ENCODE results near the gene DEFB125.
"Not testable (repeated sequence)": the region's sequence is repeated elsewhere in the genome, so short reads cannot be mapped to it uniquely, and the experiment has no call there.

Gene DEFB125

DNA sequence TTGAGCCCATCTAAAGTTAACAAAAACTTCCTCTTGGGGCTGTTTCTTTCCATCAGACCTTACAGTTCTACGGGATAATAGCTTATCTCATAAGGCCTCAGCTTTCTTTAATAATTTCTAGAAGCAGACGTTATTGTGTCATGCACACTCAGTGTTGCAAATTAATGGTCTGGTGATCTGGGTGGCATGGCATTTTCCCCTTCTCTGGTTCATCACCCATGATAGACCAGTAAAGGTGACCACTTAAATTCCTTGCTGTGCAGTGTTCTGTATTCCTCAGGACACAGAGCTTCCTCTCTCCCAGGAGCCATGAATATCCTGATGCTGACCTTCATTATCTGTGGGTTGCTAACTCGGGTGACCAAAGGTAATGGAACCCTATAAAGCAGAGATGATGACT, at the start of gene DEFB125:
Gene DEFB125 (plus strand): TSS at position 272 of the 400 bp plus-strand sequence. CDS start 38 bp downstream, at position 310.
- H3K9me3 Mint-ChIP-seq = peaks cover 4% of the 10 kb centered on the region

GRCh38 chr20:60035-60918, 27.2 kb upstream of the DEFB125 start:
- Mint-ChIP-seq H3K27ac (no peak overlapping the region), H3K27me3 (no peaks in the 10 kb centered on the region), H3K4me1 (no peaks in the 10 kb centered on the region), H3K36me3 (no peaks in the 10 kb centered on the region), H3K4me3 (no peak overlapping the region), H3K9me3 (no peaks in the 10 kb centered on the region)
- ATAC-seq = no peak

More for the DNA sequence above, at the start of gene DEFB125:
- no peak for ATAC-seq
- Mint-ChIP-seq H3K4me3 (no peak within 1 kb of the TSS), H3K36me3 (no peaks in the 10 kb centered on the region), H3K27ac (no peak within 1 kb of the TSS), H3K4me1 (no peaks in the 10 kb centered on the region), H3K27me3 (peaks cover 48% of the 10 kb centered on the region)

GRCh38 chr20:61230-61629, 26.2 kb upstream of the DEFB125 start:
- Mint-ChIP-seq H3K27me3 (no peaks in the 10 kb centered on the region), H3K27ac (no peak overlapping the region), H3K36me3 (no peaks in the 10 kb centered on the region), H3K9me3 (no peaks in the 10 kb centered on the region), H3K4me3 (no peak overlapping the region), H3K4me1 (no peaks in the 10 kb centered on the region)
- no peak for ATAC-seq

GRCh38 chr20:61757-62156, 25.7 kb upstream of the DEFB125 start:
- Mint-ChIP-seq H3K4me3 (no peak overlapping the region), H3K4me1 (no peaks in the 10 kb centered on the region), H3K27ac (no peak overlapping the region), H3K9me3 (no peaks in the 10 kb centered on the region), H3K27me3 (no peaks in the 10 kb centered on the region), H3K36me3 (no peaks in the 10 kb centered on the region)
- ATAC-seq = no peak

DNA sequence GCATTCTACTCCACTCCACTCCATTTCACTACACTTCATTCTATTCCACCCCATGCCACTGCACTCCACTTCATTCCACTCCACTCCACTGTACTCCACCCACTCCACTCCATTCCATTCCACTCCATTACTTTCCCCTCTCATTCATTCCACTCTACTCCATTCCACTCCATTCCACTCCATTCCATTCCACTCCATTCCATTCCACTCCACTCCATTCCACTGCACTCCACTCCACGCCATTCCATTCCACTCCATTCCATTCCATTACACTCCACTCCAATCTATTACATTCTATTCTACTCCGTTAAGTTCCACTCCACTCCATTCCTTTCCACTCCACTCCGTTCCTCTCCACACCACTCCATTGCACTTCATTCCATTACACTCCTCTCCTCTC, 25.0 kb upstream of the DEFB125 start:
- Mint-ChIP-seq H3K27ac (no peak overlapping the region), H3K9me3 (no peaks in the 10 kb centered on the region), H3K4me1 (no peaks in the 10 kb centered on the region), H3K27me3 (no peaks in the 10 kb centered on the region), H3K36me3 (no peaks in the 10 kb centered on the region), H3K4me3 (no peak overlapping the region)
- no peak for ATAC-seq

DNA sequence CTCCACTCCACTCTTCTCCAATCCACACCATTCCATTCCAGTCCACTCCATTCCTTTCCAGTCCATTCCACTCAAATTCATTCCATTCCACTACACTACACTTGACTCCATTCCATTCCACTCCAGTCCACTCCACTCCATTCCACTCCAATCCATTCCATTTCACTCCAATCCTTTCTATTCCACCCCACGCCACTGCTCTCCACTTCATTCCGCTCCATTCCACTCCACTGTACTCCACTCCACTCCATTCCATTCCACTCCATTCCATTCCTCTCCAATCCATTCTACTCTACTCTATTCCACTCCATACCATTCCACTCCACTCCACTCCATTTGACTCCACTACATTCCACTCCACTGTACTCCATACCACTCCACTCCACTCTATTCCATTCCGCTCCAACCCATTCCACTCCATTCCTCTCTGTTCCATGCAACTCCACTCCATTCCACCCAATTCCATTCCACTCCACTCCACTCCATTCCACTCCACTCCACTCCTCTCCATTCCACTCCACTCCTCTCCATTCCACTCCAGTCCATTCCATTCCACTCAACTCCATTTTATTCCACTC, 23.4 kb upstream of the DEFB125 start:
- no peaks in the 10 kb centered on the region for H3K36me3 Mint-ChIP-seq

DNA sequence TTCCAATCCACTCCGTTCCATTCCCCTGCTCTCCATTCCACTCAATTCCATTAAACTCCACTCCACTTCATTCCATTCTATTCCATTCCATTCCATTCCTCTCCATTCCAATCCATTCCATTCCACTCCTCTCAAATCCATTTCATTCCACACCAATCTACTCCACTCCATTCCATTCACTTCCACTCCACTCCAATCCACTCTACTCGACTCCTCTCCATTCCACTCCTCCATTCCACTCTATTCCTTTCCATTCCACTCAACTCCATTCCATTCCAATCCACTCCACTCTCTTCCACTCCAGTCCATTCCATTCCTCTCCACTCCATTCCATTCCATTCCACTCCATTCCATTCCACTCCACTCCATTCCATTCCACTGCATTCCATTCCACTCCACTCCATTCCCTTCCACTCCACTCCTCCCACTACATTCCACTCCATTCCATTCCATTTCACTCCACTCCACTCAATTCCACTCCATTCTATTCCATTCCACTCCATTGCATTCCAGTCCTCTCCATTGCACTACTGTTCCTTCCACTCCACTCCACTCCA, 22.6 kb upstream of the DEFB125 start:
- H3K27me3 Mint-ChIP-seq = peaks cover under 1% of the 10 kb centered on the region
- no peaks in the 10 kb centered on the region for H3K9me3 Mint-ChIP-seq
- ATAC-seq = no peak

More for the DNA sequence above, 23.4 kb upstream of the DEFB125 start:
- Mint-ChIP-seq H3K4me3 (no peak overlapping the region), H3K4me1 (no peaks in the 10 kb centered on the region), H3K27me3 (no peaks in the 10 kb centered on the region), H3K27ac (no peak overlapping the region), H3K9me3 (no peaks in the 10 kb centered on the region)
- ATAC-seq = no peak

GRCh38 chr20:77231-77630, 10.2 kb upstream of the DEFB125 start:
- Mint-ChIP-seq H3K27me3 (peaks cover 35% of the 10 kb centered on the region), H3K27ac (no peak overlapping the region), H3K4me3 (no peak overlapping the region), H3K36me3 (no peaks in the 10 kb centered on the region), H3K4me1 (no peaks in the 10 kb centered on the region), H3K9me3 (peaks cover 23% of the 10 kb centered on the region)
- ATAC-seq = no peak

More for the DNA sequence above, 22.6 kb upstream of the DEFB125 start:
- H3K27ac Mint-ChIP-seq = no peak overlapping the region
- H3K4me3 Mint-ChIP-seq = no peak overlapping the region
- no peaks in the 10 kb centered on the region for H3K4me1 Mint-ChIP-seq
- H3K36me3 Mint-ChIP-seq = no peaks in the 10 kb centered on the region

- no peak overlapping the region for H3K27ac Mint-ChIP-seq
- H3K9me3 Mint-ChIP-seq = peaks cover 20% of the 10 kb centered on the region
These were observed 9.1 kb upstream of the DEFB125 start for GRCh38 chr20:78338-78737.

DNA sequence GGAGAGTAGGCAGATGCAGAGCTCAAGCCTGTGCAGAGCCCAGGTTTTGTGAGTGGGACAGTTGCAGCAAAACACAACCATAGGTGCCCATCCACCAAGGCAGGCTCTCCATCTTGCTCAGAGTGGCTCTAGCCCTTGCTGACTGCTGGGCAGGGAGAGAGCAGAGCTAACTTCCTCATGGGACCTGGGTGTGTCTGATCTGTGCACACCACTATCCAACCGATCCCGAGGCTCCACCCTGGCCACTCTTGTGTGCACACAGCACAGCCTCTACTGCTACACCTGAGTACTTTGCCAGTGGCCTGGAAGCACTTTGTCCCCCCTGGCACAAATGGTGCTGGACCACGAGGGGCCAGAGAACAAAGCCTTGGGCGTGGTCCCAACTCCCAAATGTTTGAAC, 7.9 kb upstream of the DEFB125 start:
- peaks cover 20% of the 10 kb centered on the region for H3K9me3 Mint-ChIP-seq
- no peak overlapping the region for H3K27ac Mint-ChIP-seq
- no peaks in the 10 kb centered on the region for H3K36me3 Mint-ChIP-seq
- no peak overlapping the region for H3K4me3 Mint-ChIP-seq
- peak; percentile 24 for ATAC-seq
- peaks cover 14% of the 10 kb centered on the region for H3K27me3 Mint-ChIP-seq
- no peaks in the 10 kb centered on the region for H3K4me1 Mint-ChIP-seq

More at GRCh38 chr20:78338-78737, 9.1 kb upstream of the DEFB125 start:
- Mint-ChIP-seq H3K4me1 (no peaks in the 10 kb centered on the region), H3K4me3 (no peak overlapping the region), H3K36me3 (no peaks in the 10 kb centered on the region), H3K27me3 (peaks cover 24% of the 10 kb centered on the region)
- ATAC-seq = no peak

DNA sequence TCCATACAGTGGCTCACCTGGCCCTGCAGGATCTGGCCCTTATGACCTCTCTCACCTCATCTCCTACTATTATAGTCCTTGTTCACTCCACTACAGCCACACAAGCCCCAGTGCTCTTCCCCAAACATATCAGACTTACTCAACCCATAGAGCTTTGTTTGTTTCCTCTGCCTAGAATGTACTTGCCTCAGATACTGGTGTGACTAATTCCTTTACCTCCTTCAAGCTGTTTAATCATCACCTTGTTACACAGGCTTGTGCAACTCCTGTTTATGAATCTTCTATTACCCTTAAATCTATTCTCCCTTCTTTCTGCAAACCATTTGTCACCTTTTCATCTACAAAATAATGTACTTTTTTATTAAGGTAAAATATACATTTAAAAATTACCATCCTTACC, 3.2 kb downstream of the DEFB125 start:
- Mint-ChIP-seq H3K27me3 (peaks cover 57% of the 10 kb centered on the region), H3K36me3 (no peaks in the 10 kb centered on the region), H3K4me3 (no peak overlapping the region), H3K4me1 (no peaks in the 10 kb centered on the region), H3K27ac (no peak overlapping the region), H3K9me3 (peaks cover 10% of the 10 kb centered on the region)
- no peak for ATAC-seq

- Mint-ChIP-seq H3K4me1 (no peaks in the 10 kb centered on the region), H3K27ac (no peak overlapping the region), H3K36me3 (no peaks in the 10 kb centered on the region), H3K27me3 (peaks cover 52% of the 10 kb centered on the region), H3K4me3 (no peak overlapping the region), H3K9me3 (peaks cover 14% of the 10 kb centered on the region)
- no peak for ATAC-seq
These were observed 6.2 kb downstream of the DEFB125 start for GRCh38 chr20:93641-94040.

DNA sequence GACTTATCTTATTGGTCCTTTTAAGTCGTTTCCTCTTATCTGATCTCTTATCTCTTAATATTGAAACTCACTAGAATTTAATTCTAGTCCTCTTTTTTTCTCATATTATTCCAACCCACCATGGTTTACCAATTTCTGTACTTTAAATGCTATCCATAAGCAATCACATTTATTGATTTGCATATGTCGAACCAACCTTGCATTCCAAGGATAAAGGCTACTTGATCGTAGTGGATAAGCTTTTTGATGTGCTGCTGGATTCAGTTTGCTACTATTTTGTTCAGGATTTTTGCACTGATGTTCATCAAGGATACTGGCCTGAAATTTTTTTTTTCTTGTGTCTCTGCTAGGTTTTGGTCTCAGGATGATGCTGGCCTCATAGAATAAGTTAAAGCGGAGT, 7.7 kb downstream of the DEFB125 start:
- H3K4me3 Mint-ChIP-seq = no peak overlapping the region
- H3K27me3 Mint-ChIP-seq = peaks cover 63% of the 10 kb centered on the region
- H3K36me3 Mint-ChIP-seq = no peaks in the 10 kb centered on the region
- ATAC-seq = no peak
- no peak overlapping the region for H3K27ac Mint-ChIP-seq
- no peaks in the 10 kb centered on the region for H3K4me1 Mint-ChIP-seq
- H3K9me3 Mint-ChIP-seq = peaks cover 14% of the 10 kb centered on the region

- Mint-ChIP-seq H3K27me3 (peaks cover 57% of the 10 kb centered on the region), H3K9me3 (peaks cover 14% of the 10 kb centered on the region)
- not testable (repeated sequence) for ATAC-seq, H3K4me3 Mint-ChIP-seq, H3K36me3 Mint-ChIP-seq, H3K27ac Mint-ChIP-seq, H3K4me1 Mint-ChIP-seq
These were observed 10.2 kb downstream of the DEFB125 start for GRCh38 chr20:97691-98090.

GRCh38 chr20:101975-102374, 14.5 kb downstream of the DEFB125 start:
- no peak for ATAC-seq
- H3K36me3 Mint-ChIP-seq = no peaks in the 10 kb centered on the region
- H3K27ac Mint-ChIP-seq = no peak overlapping the region
- H3K27me3 Mint-ChIP-seq = peaks cover 72% of the 10 kb centered on the region
- peaks cover 3% of the 10 kb centered on the region for H3K9me3 Mint-ChIP-seq
- H3K4me1 Mint-ChIP-seq = no peaks in the 10 kb centered on the region
- H3K4me3 Mint-ChIP-seq = no peak overlapping the region

- H3K4me1 Mint-ChIP-seq = no peaks in the 10 kb centered on the region
- H3K27me3 Mint-ChIP-seq = peaks cover 74% of the 10 kb centered on the region
- no peak overlapping the region for H3K27ac Mint-ChIP-seq
- no peaks in the 10 kb centered on the region for H3K36me3 Mint-ChIP-seq
- no peaks in the 10 kb centered on the region for H3K9me3 Mint-ChIP-seq
- no peak overlapping the region for H3K4me3 Mint-ChIP-seq
- ATAC-seq = no peak
These were observed 16.0 kb downstream of the DEFB125 start for GRCh38 chr20:103456-103855.
